Astrocyte (in vitro differentiated cells and primary cell): ENCODE results near the gene PXMP4.

Experiments used
- EZH2 ChIP-seq: IDR thresholded peaks from 2 replicates; pipeline ENCODE4 v1.6.1; 2012; ENCODE audit warnings: mild to moderate bottlenecking, low read length, inconsistent platforms; ENCODE audit not compliant: insufficient read depth
- TF ChIP-seq, protein P1 (sequence below): IDR thresholded peaks from 2 replicates; pipeline ENCODE4 v1.5.1; 2011; ENCODE audit warnings: low read depth, mild to moderate bottlenecking, inconsistent platforms, low read length, moderate library complexity; ENCODE audit not compliant: insufficient read depth

DNA sequence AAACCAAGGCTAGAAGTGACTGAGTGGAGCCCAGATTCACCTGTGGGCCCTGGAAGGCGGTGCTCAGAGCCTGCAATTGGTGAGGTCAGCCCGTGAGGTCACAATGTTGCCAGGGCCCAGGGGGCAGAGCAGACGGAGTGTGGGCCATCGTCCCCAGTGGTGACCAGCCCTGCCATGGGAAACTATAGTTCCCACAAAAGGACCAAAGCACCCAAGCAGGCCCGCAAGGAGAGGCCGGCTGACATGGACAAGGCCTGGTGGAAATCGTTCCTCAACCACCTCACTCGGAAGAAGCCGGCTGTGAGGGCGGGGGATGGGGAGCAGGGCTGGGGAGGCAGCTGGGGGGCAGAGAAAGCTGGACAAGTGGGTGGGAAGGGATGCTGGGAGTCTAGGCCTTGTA is 57.9 kb downstream of the PXMP4 start, which contains the start of gene C20orf144:
- TF ChIP-seq, protein P1, sequence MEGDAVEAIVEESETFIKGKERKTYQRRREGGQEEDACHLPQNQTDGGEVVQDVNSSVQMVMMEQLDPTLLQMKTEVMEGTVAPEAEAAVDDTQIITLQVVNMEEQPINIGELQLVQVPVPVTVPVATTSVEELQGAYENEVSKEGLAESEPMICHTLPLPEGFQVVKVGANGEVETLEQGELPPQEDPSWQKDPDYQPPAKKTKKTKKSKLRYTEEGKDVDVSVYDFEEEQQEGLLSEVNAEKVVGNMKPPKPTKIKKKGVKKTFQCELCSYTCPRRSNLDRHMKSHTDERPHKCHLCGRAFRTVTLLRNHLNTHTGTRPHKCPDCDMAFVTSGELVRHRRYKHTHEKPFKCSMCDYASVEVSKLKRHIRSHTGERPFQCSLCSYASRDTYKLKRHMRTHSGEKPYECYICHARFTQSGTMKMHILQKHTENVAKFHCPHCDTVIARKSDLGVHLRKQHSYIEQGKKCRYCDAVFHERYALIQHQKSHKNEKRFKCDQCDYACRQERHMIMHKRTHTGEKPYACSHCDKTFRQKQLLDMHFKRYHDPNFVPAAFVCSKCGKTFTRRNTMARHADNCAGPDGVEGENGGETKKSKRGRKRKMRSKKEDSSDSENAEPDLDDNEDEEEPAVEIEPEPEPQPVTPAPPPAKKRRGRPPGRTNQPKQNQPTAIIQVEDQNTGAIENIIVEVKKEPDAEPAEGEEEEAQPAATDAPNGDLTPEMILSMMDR: no peak
- TF ChIP-seq EZH2: no peak
